HG03060 (cell line): Measurements from ENCODE around the gene GAS2L3.

Experiments used
- ATAC-seq: cut with Tn5 transposase; IDR thresholded peaks from one replicate; pipeline ENCODE4 v1.9.1; 2021; ENCODE audit warnings: low read depth, moderate number of reproducible peaks; ENCODE audit not compliant: unreplicated experiment

GAS2L3 gene

DNA sequence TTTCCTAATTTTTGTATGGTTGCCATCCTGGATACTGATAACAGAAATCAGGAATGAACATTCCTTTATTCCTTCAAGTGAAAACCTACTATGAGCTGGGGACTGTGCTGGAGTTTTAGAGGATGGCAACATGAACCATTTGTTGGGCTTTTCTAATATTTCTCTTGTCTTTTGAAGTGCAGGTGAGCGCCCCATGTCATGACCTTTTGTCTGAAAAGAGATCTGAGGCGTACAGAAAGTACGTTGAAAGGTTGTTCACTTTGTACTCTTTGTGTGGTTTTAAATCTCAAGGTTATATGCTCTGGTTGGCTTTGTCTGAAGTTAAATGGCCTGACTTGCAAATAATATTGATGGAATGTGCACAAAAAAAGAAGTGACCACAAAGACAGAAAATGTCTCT, 79.0 kb downstream of the GAS2L3 start:
- no peak for ATAC-seq

DNA sequence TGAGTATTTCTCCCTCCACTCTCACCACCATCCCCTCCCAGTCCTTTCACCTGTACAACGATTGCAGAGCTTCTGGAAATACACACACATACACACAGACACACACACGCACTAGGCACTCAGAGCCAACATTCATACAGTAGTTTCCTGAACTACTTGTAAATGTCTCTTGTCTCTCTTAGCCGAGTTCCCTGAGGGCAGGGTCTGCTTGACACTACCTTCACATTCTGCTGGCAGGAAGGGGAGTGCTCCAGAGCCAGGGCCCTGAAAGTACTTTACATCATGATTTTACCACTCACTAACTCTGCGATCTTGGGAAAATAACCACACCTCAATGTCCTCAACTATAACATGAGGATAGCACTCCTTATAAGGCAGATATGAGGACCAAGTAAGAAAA, 82.7 kb downstream of the GAS2L3 start:
- no peak for ATAC-seq

DNA sequence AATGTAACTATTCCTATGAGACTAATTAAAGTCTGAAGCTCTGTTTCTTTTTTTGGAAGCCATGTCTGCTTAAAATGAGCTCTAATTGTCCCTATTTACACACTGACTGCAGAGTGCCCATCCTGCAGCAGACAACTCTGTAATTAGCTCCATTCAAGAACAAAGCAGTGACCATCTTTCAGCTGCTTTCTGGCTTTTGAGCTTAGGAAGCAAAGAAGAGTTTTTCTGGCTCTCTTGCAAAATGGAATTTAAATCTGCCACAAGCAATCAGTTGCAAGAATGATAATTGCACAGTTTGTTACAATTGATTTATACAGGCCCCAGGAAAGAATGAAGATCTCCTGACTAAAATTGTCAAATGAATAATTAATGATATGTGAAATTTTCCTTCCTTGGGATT, 83.4 kb downstream of the GAS2L3 start:
- ATAC-seq: no peak

DNA sequence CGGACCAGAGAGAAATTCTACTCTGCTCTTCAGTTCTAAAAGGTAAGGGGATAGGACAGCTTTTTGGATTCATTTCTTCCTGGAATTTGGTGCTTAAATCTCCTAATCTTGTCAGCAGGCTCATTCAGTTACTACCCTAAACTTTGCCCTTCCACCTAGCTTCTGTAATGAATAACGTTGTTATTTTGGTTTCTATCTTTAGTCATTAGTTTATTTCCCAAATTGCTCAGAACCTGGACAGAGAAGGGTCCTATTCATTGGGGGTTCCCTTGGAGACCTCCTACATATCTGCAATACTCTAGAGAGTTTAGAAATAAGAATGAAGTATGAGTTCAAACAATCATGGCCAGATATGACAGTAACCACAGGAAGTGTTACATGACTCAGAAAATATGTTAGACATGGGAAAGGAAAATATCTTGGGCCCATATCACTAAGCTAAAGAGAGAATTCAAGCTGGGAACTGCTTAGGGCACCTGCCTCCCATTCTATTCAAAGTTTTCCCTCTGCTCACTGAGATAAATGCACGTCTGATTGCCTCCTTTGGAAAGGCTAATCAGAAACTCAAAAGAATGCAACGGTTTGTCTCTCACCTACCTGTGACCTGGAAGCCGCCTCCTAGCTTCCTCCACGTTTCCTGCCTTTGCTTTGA, 87.9 kb downstream of the GAS2L3 start:
- ATAC-seq: peak; percentile 85

DNA sequence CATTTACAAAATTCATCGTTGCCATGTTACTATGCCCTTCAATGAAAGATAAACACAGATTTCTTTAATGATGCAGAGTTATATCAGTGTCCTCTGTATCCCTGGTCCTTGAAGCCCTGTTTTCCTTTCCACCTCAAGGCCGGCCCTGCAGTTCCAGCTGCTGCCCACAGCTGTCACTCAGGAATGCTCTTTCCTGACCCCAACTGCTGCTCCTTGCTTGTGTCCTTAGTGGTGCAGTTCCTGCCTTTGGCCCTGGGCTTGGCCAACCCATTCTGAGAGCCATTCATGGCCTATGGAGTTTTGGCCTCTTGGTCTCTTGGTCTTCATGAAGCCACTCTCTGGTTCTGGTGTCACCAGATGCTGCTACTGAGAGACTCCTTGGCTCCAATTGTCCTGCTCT, 93.1 kb downstream of the GAS2L3 start:
- no peak for ATAC-seq

DNA sequence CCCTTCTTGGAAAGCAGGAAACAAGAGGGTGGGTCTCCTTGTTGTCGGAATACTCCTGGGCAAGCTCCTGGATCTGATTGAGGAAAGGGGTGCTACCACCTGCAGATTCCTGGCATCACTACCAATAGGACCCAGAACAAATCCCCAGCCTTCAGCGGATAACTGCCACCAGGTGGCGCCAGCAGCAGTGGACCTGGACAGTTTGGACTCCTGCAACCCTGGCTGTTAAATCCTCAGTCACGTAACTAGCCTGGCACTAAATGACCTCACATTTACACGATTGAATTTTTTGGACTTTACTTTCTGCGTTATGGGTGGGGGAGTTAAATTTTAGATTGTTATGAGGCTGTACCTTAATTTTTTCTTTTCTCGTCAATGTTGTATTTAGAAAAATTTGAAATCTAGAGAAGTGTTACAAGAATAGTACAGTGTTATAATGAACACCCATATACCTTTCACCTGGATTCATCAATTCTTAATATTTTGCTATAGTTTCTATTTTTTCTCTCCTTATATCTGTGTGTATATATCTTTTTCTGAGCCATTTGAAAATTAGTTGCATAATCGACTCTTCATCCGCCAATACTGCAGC, 95.6 kb downstream of the GAS2L3 start:
- peak; percentile 77 for ATAC-seq

DNA sequence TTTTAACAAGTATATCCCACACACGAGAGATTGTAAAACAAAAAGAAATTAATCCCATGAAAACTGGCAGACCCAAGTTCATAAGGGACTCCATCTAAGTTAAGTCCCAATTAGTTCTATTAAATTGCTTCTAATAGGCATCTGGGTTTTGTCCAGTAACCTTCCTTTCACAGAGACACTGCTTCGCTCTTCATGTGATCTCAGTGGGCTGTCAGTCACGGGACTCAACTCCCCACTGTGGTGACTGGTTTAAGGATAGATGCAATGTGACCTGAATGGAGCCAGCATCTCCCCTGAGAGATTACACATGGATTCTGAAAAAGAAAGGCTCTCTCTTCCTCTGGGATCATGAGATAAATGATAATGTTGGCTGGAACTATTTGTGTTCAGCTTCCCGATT, 96.4 kb downstream of the GAS2L3 start:
- ATAC-seq: no peak

DNA sequence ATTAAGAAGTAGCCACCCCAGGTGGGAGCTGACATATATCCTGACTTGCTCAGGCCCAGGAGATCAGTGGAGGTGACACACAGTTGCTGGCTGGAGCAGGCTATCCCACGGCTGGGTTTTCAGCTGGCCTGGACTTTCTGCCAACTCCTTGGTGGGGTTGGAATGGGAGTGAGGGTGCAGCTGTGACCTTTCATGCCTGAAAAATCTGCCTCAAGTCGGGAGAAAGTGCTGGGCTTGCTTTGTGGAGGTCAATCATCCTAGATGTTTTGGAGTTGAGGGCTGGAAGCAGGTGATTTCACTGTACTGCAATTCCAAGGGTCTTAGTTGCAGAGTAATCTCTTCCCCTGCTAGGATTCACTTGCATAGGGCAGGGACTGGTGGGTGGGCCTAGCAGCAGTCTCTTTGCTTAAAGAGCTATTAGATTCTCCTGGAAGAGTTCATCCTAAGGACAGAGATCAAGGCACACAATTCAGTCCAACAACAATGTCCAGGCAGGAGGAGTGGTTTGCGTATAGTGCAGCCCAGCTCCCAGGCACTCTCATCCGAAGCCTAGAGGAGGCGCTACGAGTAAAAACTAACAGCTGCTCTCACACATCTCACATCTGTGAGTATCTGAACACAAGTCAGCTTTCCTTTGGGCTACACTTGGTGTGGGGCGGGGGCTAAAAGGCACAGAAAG, 98.1 kb downstream of the GAS2L3 start:
- ATAC-seq: no peak

DNA sequence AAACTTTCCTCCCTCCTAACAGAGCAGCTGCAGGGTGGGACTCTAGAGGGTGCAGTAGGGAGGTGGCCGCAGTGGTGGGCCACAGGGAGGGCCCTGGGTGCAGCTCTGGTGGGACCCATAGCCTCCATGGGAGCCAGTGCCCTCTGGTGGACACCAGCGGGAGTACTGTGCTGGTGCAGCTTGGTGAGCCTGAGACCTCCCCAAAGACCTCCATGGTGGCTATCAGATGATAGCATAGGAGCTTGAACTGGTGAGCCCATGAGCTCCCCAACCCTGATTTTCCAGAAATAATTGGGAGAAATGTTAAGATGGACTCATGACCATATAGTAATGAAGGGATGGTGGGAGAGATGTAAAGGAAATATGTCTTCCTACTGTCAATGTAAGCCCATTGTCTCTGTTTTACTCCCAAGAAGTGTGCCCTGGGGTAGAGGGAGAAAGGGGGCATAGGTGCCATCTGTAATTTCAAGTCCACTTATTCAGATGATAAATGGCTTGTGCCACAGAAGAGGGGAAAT, 98.7 kb downstream of the GAS2L3 start:
- ATAC-seq: no peak

DNA sequence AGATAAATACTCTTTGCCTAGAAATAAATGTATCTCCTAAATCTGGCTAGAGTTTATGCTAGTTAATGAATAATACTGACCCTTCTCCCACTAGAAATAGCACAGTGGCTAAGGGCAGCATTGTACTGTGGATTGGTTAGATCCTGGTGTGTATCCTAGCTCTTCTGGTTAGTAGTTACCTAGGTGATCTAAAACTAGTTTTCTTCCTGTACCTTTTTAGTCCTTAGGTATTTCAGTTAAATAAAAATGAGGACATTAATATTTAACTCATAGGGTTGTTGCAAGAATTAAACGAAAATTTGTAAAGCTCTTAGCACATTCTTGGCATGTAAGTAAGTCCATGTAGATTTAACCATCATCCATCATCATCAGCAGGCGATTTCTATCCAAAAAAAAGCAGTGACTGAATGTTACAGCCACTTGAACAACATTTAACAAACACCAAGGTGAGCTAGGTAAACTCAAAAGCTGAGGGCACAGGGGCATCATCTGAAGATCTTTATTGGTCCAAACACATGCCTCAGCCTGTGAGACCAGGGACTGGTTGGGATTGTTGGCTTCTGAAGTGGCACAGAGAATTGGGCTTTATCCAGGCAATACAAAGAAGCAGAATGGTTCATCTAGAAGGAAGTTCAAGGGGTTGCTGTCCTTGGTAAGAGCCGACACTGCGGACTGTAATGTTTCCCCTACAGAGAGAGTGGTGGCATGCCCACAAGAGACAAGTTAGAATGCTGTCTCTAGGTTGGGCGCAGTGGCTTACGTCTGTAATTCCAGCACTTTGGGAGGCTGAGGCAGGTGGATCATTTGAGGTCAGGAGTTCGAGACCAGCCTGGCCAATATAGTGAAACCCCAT, 100.8 kb downstream of the GAS2L3 start:
- no peak for ATAC-seq
